Suppressor macrophage (primary cell): Measurements from ENCODE around the gene SCARF1.
A peak's percentile ranks its signal among the peaks of the same experiment; 100 is the strongest.

Experiments used
- DNase-seq, 4 experiments: peaks; one replicate each; pipeline ENCODE4 v3.0.0-alpha.2; 2020 to 2022

Gene SCARF1

DNA sequence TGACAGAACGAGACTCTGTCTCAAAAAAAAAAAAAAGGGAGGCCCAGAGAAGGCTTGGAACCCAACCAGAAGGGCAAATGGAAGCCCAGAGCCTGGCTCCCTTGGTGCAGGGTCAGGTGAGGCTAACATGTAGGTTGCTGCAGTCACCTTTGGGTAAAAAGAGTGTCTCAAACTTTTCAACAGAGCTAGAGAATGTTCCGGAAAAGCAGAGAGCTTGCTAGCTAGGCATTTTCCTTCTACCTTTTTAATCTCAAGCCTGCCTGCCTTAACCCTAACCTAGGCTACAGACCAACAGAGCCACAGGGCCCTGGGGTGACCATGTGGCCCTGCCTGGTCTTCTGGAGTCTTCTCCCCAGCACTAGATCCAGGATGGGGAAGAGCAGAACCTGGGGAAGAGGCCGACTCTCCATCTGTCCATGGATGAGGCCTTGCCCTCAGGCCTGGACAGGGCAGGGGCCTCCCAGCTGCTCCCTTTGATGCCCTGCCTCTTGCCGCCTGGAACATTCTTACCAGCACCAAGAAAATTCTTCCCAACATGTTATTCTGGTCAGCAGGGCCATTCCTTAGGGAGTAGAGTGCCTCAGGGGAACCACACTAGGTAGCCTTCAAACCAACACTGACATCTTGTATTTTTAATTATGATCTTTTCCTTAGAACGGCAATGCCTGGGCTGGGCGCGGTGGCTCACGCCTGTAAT, 47.0 kb downstream of the SCARF1 start:
- no peak for DNase-seq

DNA sequence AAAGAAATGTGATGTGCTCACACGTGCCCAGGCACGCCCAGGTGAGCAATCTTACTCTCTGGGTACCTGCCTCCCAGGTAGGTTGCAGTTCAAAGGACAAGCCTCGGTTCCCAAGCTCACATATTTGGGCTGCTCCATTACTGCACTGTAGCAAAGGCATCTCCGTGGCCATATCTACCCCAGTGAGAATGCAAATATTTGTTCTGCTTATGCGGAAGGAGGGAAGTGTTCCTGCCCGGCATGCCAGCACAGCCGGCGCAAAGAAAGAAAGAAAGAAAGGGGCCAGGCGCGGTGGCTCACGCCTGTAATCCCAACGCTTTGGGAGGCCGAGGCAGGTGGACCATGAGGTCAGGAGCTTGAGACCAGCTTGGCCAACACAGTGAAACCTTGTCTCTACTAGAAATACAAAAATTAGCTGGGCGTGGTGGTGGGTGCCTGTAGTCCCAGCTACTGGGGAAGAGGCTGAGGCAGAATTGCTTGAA, 47.6 kb downstream of the SCARF1 start:
- DNase-seq = no peak

DNA sequence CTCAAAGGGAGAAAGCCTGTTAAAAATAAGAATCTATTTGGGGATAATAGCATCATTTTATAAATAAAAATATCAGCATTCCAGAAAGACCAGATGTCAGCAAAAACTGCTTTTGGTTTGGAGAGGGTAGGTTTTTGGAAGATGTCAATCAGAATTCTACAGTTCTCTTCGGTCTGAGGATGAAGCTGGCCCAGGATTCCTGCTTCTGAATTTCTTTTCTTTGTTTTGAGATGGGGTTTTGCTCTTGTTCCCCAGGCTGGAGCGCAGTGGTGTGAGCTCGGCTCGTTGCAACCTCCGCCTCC, 52.0 kb downstream of the SCARF1 start:
- DNase-seq = no peak

DNA sequence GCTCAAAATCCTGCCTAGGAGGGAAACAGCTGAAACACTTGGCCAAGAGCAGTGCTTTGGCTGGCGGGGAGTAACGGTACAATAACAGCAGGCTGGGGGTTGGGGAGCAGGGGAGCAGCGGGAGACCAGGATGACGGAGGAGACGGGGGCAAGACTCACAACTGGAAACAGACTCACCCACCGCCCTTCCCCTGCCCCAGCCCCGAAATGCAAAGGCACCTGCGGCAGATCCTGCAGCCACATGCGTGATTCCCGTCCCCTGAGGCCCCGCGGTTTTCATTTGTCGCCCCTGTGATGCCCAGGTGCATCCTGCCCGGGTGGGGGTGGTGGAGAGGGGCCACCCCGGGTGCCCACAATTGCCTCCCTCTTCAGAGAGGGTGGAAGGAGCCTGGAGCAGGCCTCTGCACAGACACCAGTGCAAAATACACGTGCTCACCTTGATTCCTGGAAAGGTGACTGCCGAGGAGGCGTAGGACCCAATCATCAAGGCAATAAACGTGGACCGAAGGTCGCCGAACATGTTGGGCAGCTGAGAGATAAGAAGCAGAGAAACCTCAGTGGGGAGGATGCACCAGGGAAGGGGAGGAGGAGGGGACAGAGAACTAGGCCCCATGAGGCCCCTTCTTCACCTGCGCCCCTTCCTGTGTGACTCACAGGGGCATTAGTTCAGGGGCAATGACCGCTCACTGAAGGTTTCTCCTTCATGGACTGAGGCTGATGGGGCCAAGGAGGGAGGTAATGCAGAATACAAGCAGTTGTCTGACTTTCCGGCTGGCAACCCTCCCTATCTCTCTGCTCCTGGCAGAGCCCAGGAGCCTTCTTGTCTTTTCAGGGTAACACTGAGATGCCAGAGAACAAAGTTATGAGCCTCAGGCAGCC, 52.5 kb downstream of the SCARF1 start:
- no peak for DNase-seq

DNA sequence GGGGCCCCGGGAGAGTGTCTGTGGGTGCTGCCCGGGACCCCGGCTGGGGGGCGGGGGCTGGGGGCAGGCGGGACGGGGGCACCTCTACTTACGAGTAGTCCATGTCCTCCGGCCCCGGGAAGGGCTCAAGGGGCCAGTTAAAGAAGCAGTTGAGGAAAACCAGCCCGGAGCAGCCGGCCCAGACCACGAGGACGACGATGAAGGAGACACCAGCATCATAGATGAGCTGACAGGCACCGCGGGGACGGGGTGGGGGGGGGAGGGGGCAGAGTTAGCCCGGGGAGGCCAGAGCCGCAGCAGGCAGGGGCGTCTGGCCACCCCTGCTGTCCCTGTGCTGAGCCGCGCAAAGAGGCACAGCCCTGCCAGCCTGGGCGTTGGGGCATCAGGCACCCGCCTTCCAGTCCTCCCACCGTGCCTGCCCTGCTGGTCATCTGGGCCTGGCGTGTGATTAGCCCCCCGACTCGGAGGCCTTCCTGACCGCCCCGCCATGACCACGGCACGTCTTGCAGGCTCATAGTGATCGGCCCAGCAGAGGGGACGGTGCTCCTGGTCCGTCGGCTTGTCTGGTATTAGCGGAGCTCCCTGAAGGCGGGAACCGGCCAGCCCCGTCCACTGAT, 54.0 kb downstream of the SCARF1 start:
- DNase-seq = no peak

DNA sequence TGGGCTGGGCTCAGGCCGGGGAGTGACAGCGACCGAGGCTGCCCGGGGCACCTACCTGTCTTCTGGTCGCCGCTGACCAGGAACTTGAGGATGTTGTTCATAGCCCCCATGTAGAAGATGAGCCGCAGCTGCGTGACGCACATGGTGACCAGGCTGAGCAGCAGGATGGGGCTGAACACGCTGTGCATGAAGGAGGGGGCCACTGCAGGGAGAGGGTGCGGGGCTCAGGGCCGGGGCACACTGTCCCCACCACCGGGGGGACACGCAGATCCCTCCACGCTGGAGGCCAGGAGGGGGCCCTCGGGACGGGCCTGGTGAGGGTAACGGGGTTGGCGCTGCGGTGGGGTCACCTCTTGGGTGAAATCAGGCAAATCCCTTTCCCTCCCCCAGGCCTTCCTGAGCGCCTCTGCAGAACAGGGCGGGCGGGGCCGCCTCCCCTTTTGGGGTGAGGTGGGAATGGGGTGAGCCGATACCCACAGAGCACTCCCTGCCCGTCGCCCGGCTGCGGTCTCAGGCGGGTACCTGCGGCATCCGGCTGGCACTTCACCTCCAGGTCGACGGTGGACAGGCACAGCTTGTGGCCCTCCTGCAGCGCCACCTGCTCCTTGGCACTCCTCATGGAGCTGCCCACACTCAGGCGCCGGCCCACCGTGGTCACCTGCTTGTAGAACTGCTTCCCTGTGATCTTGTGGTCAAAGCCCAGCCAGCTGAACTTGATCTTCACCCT, 54.6 kb downstream of the SCARF1 start:
- DNase-seq = no peak

DNA sequence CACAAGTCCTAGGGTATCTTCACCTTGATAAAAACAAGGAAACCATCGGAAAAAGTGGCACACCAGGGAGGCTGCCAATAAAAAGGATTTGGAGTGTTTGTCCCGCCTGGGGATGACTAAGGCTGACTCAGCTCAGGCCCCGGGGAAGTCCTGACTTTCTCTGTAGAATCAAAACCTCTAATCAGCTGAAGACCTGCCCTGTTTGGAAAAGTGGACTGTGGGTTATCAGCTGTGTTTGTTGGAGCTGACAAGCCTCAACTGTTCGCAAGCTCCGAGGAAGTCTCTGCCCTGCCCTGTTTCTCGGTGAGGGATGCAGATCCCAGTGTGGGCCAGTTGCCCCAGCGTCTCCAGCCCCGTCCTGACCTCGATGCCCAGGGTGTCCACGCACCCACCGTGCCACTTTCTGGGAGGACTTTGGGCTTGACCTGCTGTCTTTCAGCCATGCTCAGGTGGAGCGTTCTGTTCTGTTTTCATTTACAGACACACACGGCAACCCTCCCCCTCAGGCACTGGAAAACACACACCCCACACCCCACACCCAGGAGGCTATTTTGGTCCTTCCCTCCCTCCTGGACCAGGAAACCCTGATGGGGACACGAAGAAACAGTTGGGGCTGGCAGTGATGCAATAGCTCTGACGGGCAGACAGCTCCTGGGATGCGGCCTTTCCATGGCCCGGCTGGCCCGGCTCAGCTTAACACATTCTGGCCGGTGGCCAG, 55.3 kb downstream of the SCARF1 start:
- DNase-seq = peak; percentile 81 to 86 (median 84)

DNA sequence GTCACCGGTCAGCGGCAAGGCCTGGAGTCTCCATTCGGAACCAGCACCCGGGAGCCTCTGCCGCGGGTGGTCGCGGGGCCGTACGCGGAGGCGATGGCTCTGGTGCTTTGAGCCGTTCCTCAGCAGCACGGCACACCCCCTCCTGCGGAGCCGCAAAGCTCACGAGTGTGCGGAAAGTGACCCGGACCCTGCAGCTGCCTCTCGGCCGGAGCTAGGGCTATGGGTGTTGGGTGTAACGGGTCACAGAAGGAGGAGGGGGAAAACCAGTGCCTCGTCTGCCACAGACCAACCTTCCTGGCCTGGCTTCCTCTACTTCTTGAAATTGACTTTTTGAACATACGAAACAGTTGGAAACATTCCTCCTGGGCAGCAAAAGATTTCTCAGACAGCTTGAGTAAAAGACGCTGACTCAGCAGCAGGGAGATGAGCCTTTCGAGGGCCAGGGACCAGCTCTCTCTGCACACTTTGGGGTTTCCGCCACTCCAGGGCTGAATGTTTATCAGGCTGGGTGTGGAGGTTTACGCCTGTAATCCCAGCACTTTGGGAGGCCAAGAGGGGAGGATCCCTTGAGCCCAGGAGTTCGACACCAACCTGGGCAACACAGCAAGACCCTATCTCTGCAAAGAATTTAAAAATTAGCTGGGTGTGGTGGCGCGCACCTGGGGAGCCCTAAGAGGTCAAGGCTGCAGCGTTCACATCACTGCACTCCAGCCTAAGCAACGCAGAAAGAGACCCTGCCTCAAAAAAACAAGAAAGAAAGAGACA, 56.5 kb downstream of the SCARF1 start:
- DNase-seq = peak; percentile 65 to 86 (median 80)

DNA sequence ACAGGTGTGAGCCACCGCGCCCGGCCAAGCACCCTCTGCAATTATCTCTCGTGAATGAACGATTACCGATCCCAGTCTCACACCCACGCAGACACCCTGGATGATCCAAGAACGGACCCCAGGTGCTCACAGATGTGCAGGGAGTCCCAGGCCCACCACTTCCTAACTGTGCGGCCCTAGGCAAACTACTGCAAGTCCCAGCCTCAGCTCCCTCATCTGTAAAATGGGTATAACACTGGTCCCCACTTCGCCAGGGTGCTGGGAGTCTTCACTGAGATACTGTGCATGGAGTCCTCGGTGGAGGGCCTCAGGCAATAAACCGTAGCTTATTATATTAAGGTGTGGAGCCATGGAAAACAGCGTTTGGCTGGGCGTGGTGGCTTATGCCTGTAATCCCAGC, 61.4 kb downstream of the SCARF1 start:
- DNase-seq = peak in 1 of 4 experiments; percentile 1
